ENCODE measurements around the gene CALR3.

DNA sequence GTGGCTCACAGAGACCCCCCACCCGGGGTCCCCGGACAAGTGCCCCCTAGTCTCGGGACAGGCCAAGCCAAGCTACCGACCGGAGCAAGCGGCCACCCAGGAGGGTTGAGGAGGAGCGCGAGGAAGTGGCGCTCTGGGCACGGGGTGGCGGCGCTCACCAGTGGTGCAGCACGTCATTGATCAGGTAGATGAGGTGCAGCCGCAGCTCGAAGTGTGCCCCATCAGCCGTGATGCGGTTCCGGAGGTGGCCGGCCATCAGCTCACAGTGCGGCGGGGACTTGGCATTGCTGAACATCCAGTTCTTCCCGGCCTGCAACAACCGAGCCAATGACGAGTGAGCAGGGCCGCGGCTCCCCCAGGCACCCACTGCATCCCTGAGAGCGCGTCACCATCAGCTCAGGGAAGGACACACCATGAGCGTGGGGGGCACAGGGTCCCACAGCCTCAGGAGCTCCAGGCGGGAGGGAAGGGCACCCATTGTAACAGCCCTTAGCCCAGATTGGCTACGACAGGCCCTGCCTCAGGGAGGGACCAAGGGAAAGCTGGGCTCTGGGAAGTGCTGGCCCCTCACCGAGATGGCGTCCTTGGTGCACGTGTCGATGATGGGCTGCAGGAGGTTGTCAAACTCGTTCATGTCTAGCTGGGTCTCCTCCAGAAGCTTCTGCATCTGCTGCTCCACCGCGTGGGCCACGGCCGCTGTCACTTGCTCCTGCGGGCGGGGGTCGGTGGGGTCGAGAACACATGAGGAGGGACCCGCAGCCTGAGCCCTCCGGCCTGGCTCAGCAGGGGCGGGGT lies 36.7 kb upstream of the CALR3 start:
- no peak for TF ChIP-seq EZH2 (IDR thresholded peaks at IDR 0.05)
- TF ChIP-seq, protein P1, sequence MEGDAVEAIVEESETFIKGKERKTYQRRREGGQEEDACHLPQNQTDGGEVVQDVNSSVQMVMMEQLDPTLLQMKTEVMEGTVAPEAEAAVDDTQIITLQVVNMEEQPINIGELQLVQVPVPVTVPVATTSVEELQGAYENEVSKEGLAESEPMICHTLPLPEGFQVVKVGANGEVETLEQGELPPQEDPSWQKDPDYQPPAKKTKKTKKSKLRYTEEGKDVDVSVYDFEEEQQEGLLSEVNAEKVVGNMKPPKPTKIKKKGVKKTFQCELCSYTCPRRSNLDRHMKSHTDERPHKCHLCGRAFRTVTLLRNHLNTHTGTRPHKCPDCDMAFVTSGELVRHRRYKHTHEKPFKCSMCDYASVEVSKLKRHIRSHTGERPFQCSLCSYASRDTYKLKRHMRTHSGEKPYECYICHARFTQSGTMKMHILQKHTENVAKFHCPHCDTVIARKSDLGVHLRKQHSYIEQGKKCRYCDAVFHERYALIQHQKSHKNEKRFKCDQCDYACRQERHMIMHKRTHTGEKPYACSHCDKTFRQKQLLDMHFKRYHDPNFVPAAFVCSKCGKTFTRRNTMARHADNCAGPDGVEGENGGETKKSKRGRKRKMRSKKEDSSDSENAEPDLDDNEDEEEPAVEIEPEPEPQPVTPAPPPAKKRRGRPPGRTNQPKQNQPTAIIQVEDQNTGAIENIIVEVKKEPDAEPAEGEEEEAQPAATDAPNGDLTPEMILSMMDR (IDR thresholded peaks at IDR 0.05), result no peak
